SU-DHL-6 (cell line): ENCODE data around the gene LRIT2.

Experiments
- CTCF ChIP-seq: fragments of 200-600 bp; sonication (generic); IDR thresholded peaks from one replicate; pipeline ENCODE4 v1.5.1; 2017; ENCODE audit warnings: antibody characterized with exemption, mild to moderate bottlenecking, low read length, moderate library complexity; ENCODE audit not compliant: insufficient read depth, poor library complexity, severe bottlenecking
- EZH2phosphoT487 ChIP-seq: fragments of 200-600 bp; sonication (generic), shearing (Covaris generic); conservative IDR thresholded peaks from 2 replicates; pipeline ENCODE4 v1.6.1; 2018; ENCODE audit warnings: mild to moderate bottlenecking, antibody characterized with exemption, low read length, moderate library complexity, mixed read lengths

DNA sequence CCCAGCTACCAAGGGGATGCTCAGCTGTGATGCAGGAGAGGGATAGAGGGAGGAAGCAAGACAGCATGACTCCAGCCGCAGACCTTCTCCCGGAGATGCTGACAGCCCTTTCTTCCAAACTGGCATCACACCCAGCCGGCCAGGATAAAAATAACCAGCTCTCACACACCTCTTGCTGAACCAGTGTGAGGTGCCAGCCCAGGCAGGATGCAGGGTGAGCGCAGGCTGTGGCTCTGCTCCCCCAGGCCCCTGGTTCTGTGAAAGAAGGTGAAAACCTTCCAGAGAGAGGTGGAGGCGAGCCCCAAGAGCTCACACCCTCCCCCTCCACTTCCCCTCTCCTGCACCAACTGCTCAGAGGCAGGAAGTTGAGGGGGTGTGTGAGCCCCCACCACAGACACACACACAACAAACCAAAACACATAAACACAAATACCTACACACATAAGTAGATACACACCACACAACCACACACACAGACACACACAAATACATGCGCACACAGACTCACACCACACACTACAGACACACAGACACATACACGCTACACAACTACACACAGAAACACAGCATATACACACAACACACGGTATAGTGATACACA, 47.7 kb downstream of the LRIT2 start:
- TF ChIP-seq CTCF (no peak), EZH2phosphoT487 (no peak)
